ENCODE results near the gene TNNT2. TPM values are rescaled to one million over a fixed set of nuclear protein-coding genes. Genes with fewer than 3 reads are reported as not detected.
A peak's percentile ranks its signal among the peaks of the same experiment; 100 is the strongest.

Gene TNNT2
- total and polyA plus RNA-seq, 2 of the 8 experiments (the other 6 are each of a cell fraction or from before 2014, with no cell fraction given): 3.1 to 21.0 TPM

DNA sequence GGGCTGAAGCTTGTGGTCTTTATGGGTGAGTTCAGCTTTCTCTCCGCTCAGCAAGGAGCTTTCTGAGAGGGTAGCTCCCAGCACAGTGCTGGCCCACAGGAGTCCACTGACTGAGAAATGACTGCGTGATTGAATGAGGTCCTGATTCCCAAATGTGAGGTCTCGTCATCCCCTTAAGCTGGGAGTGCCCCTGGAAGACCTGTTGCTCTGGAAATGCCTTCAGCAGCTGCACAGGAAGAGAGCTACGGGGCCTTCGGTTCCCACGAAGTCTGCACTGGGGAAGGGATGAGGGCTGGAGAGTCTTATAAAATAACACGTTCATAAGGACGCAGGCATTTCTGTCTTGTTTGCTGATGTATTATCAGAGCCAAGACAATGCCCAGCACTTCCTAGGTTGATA lies 14.0 kb downstream of the TNNT2 start:
- CTCF ChIA-PET (ENCODE audit: partially characterized antibody): interaction anchor here (0.6 to 14.7 kb wide), 16 partner anchors 10 to 210 kb away, joined by 3 to 275 read pairs (median 28); partner anchors contain the start of genes PKP1 and TNNT2
- no peaks in the 10 kb centered on the region for H3K79me2 ChIP-seq (ENCODE audit: control insufficient read depth in 1 of 2, insufficient read depth in 2 of 2, low read length in 2 of 2)
- 0 out of 2 replicates have a peak overlapping the region, but pooled peaks have one; percentile 44 for H2BK5ac ChIP-seq (ENCODE audit: low read depth, low read length)
- H3K56ac ChIP-seq (replicated peaks; ENCODE audit: insufficient read length, low read depth, low read length): no peak overlapping the region
- DNase-seq (ENCODE audit: low read depth in 1 of 2, low spot score in 2 of 2) (no peak), FAIRE-seq (no peak)
- H3K4me3 ChIP-seq (ENCODE audit: extremely low read depth in 1 of 4, insufficient read depth in 2 of 4, low read depth in 3 of 4, low read length in 4 of 4): no peak overlapping the region
- no peak overlapping the region for H4K8ac ChIP-seq (ENCODE audit: extremely low read depth, insufficient read depth, low read length)
- 0 out of 2 replicates have a peak overlapping the region, but pooled peaks have one; percentile 61 for H2BK15ac ChIP-seq (ENCODE audit: low read length)
- H3K4me1 ChIP-seq (replicated peaks in 1 of 4; ENCODE audit: control insufficient read depth in 3 of 4, insufficient read depth in 4 of 4, low read length in 3 of 4): peaks cover 0 to 5% (median under 1%) of the 10 kb centered on the region in 4 experiments; a peak in 5 of 7 replicates
- H3K9me3 ChIP-seq (ENCODE audit: insufficient read depth in 2 of 2, low read depth in 1 of 2, low read length in 1 of 2): no peaks in the 10 kb centered on the region
- H2BK120ac ChIP-seq (replicated peaks; ENCODE audit: low read depth, low read length): no peak overlapping the region
- H2AK5ac ChIP-seq (ENCODE audit: low read depth, low read length): no peak overlapping the region
- no peaks in the 10 kb centered on the region for H3K79me1 ChIP-seq (ENCODE audit: low read depth, low read length)
- no peak overlapping the region for H3K27ac ChIP-seq (ENCODE audit: low read depth, low read length)
- H4K91ac ChIP-seq (replicated peaks; ENCODE audit: insufficient read length, low read length): no peak overlapping the region
- WGBS, 2 experiments (ENCODE audit: extremely low coverage in 1 of 2, insufficient coverage in 1 of 2, insufficient read length in 1 of 2, insufficient replicate concordance in 2 of 2, low coverage in 1 of 2, low lambda C conversion rate in 2 of 2, missing lambda C conversion rate in 1 of 2): 87% methylated on average over 8 of the region's 8 CpGs; no CpG with 5 or more reads in 1 of the 2 experiments
- POLR2A ChIA-PET (ENCODE audit: partially characterized antibody): interaction anchor here (1.4 to 7.7 kb wide), 2 partner anchors 10 to 37 kb away, joined by 6 to 49 read pairs; partner anchors contain the start of gene LAD1
- no peak overlapping the region for H2AFZ ChIP-seq (ENCODE audit: low read length)
- no peaks in the 10 kb centered on the region for H4K20me1 ChIP-seq (replicated peaks in 1 of 2; ENCODE audit: control insufficient read depth in 1 of 2, insufficient read depth in 2 of 2, low read length in 2 of 2)
- peak overlapping the region; percentile 6; the same call in 1 of the 2 replicates for H2BK20ac ChIP-seq (ENCODE audit: low read length)
- no peak overlapping the region for H3K23ac ChIP-seq (ENCODE audit: insufficient read length)
- no peak overlapping the region for H3K4ac ChIP-seq (replicated peaks; ENCODE audit: insufficient read length, low read depth, low read length)
- no peak overlapping the region for H3K18ac ChIP-seq (ENCODE audit: extremely low read depth, low read length)
- no peak overlapping the region for H3K4me2 ChIP-seq (ENCODE audit: insufficient read depth in 1 of 2, low read depth in 2 of 2, low read length in 2 of 2)
- no peak overlapping the region; a peak in 1 of 7 replicates for H3K9ac ChIP-seq (replicated peaks in 1 of 4; ENCODE audit: extremely low read depth in 1 of 4, low read depth in 3 of 4, low read length in 3 of 4)
- no peaks in the 10 kb centered on the region for H3K36me3 ChIP-seq (ENCODE audit: control insufficient read depth in 2 of 4, insufficient read depth in 4 of 4, low read length in 3 of 4)
- H3K14ac ChIP-seq (ENCODE audit: insufficient read length): no peak overlapping the region
- no peaks in the 10 kb centered on the region for H3K27me3 ChIP-seq (replicated peaks in 1 of 4; ENCODE audit: control insufficient read depth in 3 of 4, extremely low read depth in 1 of 4, insufficient read depth in 3 of 4, low read length in 3 of 4)
- H4K5ac ChIP-seq (ENCODE audit: insufficient read length, low read depth, low read length): no peak overlapping the region
- H3K23me2 ChIP-seq (ENCODE audit: low read depth, low read length): no peaks in the 10 kb centered on the region
- H2BK12ac ChIP-seq (ENCODE audit: low read depth, low read length): 0 out of 2 replicates have a peak overlapping the region, but pooled peaks have one; percentile 50
- TF ChIP-seq FOSL1 (IDR thresholded peaks at IDR 0.05; ENCODE audit: insufficient read depth, low read depth, low read length) (no peak), JUN (IDR thresholded peaks at IDR 0.05; ENCODE audit: low read depth, low read length) (no peak), SUZ12 (IDR thresholded peaks at IDR 0.05; ENCODE audit: low read length) (no peak), CHD2 (IDR thresholded peaks at IDR 0.05; ENCODE audit: low read length) (no peak), RAD21 (IDR thresholded peaks at IDR 0.05 in 1 of 2, conservative IDR thresholded peaks at IDR 0.05 in 1 of 2; ENCODE audit: low read depth in 2 of 2, low read length in 2 of 2) (no peak), NANOG (IDR thresholded peaks at IDR 0.05; ENCODE audit: insufficient read depth, low read depth, low read length, poor library complexity, severe bottlenecking) (no peak), TCF12 (IDR thresholded peaks at IDR 0.05; ENCODE audit: low read depth, low read length) (no peak)
- TF ChIP-seq, protein P1, sequence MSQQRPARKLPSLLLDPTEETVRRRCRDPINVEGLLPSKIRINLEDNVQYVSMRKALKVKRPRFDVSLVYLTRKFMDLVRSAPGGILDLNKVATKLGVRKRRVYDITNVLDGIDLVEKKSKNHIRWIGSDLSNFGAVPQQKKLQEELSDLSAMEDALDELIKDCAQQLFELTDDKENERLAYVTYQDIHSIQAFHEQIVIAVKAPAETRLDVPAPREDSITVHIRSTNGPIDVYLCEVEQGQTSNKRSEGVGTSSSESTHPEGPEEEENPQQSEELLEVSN (IDR thresholded peaks at IDR 0.05): no peak

All from H1 (cell line).